Neural progenitor cell (in vitro differentiated cells): ENCODE results near the gene CXorf58. TPM values are rescaled to one million over a fixed set of nuclear protein-coding genes. Genes with fewer than 3 reads are reported as not detected.
"Not testable (repeated sequence)": the region's sequence is repeated elsewhere in the genome, so short reads cannot be mapped to it uniquely, and the experiment has no call there.

Source experiments
- DNase-seq: peaks from one replicate; pipeline ENCODE4 v3.0.0-alpha.2; 2016; ENCODE audit warnings: low spot score
- H2AFZ ChIP-seq: fragments of 200-600 bp; sonication (generic); replicated peaks from 2 replicates; pipeline ENCODE4 v1.6.1; 2016; ENCODE audit warnings: antibody characterized with exemption
- H3F3A ChIP-seq: fragments of 200-600 bp; sonication (generic); 2 replicates; pipeline ENCODE4 v1.6.1; 2016; ENCODE audit warnings: antibody characterized with exemption, low read depth
- H3K27ac ChIP-seq: fragments of 200-600 bp; sonication (generic); 2 replicates; pipeline ENCODE4 v1.5.1; 2016; ENCODE audit warnings: mild to moderate bottlenecking
- H3K27me3 ChIP-seq: fragments of 200-600 bp; sonication (generic); 2 replicates; pipeline ENCODE4 v1.6.1; 2016; ENCODE audit warnings: mild to moderate bottlenecking, moderate library complexity
- H3K36me3 ChIP-seq: fragments of 200-600 bp; sonication (generic); 2 replicates; pipeline ENCODE4 v1.5.1; 2016
- H3K4me1 ChIP-seq: fragments of 200-600 bp; sonication (generic); 2 replicates; pipeline ENCODE4 v1.6.1; 2016; ENCODE audit warnings: mixed run types
- H3K4me2 ChIP-seq: fragments of 200-600 bp; sonication (generic); 2 replicates; pipeline ENCODE4 v1.6.1; 2016
- H3K4me3 ChIP-seq: fragments of 200-600 bp; sonication (generic); 2 replicates; pipeline ENCODE4 v1.5.1; 2016
- H3K79me2 ChIP-seq: fragments of 200-600 bp; sonication (generic); 2 replicates; pipeline ENCODE4 v1.6.1; 2016; ENCODE audit warnings: low read depth
- H3K9ac ChIP-seq: fragments of 200-600 bp; sonication (generic); 2 replicates; pipeline ENCODE4 v1.6.1; 2016
- H3K9me3 ChIP-seq: fragments of 200-600 bp; sonication (generic); 2 replicates; pipeline ENCODE4 v1.5.1; 2016; ENCODE audit warnings: low read depth
- H4K20me1 ChIP-seq: fragments of 200-600 bp; sonication (generic); 2 replicates; pipeline ENCODE4 v1.6.1; 2016; ENCODE audit warnings: low read depth
- H3K27ac Mint-ChIP-seq: 3 replicates; pipeline ENCODE4 v1.8.0; 2021; ENCODE audit warnings: mixed read lengths
- H3K27me3 Mint-ChIP-seq: 2 replicates; pipeline ENCODE4 v1.8.0; 2022; ENCODE audit warnings: low read depth, mild to moderate bottlenecking, inconsistent platforms, moderate library complexity, mixed read lengths; ENCODE audit not compliant: insufficient read depth
- H3K36me3 Mint-ChIP-seq: 3 replicates; pipeline ENCODE4 v1.8.0; 2021; ENCODE audit warnings: mixed read lengths
- H3K4me1 Mint-ChIP-seq: 3 replicates; pipeline ENCODE4 v1.8.0; 2021; ENCODE audit warnings: mixed read lengths
- H3K4me3 Mint-ChIP-seq: 3 replicates; pipeline ENCODE4 v1.8.0; 2021; ENCODE audit warnings: mild to moderate bottlenecking, moderate library complexity, mixed read lengths
- H3K9me3 Mint-ChIP-seq: 3 replicates; pipeline ENCODE4 v1.8.0; 2020; ENCODE audit warnings: mixed read lengths
- EZH2 ChIP-seq: fragments of 200-600 bp; sonication (generic); IDR thresholded peaks from 2 replicates; pipeline ENCODE4 v1.6.1; 2017; ENCODE audit warnings: antibody characterized with exemption, mild to moderate bottlenecking, moderate library complexity
- EZH2phosphoT487 ChIP-seq: fragments of 200-600 bp; sonication (generic); IDR thresholded peaks from 2 replicates; pipeline ENCODE4 v1.6.1; 2017; ENCODE audit warnings: antibody characterized with exemption
- total RNA-seq: library from RNA; depleted of rRNA; stranded (reverse); fragments of >200 nt; gene quantifications from 2 replicates; pipeline ENCODE4 v1.2.3, GENCODE V29; 2015; ENCODE audit warnings: low replicate concordance
- TF ChIP-seq, protein P1 (sequence below): fragments of 200-600 bp; sonication (generic); IDR thresholded peaks from 2 replicates; pipeline ENCODE4 v1.5.1; 2017; ENCODE audit warnings: antibody characterized with exemption, mild to moderate bottlenecking

CXorf58 gene, protein sequence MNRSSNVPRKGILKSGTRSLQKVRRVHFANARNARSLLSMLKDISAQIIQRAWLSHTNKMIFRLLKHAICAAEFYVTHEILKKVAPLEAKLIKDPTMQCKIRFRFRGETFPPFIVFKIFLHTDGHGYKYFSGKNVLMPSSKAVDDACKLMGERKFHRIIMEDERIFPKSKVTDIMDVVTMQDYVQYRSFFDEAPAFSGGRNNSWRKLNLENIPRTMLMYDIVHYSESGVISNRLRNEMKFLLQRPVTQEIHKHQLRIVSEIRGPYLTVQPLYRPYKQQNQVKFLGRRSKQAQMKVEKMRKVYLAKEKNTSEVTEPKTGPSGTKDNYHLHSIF
- not detected in 2 replicates for total RNA-seq

DNA sequence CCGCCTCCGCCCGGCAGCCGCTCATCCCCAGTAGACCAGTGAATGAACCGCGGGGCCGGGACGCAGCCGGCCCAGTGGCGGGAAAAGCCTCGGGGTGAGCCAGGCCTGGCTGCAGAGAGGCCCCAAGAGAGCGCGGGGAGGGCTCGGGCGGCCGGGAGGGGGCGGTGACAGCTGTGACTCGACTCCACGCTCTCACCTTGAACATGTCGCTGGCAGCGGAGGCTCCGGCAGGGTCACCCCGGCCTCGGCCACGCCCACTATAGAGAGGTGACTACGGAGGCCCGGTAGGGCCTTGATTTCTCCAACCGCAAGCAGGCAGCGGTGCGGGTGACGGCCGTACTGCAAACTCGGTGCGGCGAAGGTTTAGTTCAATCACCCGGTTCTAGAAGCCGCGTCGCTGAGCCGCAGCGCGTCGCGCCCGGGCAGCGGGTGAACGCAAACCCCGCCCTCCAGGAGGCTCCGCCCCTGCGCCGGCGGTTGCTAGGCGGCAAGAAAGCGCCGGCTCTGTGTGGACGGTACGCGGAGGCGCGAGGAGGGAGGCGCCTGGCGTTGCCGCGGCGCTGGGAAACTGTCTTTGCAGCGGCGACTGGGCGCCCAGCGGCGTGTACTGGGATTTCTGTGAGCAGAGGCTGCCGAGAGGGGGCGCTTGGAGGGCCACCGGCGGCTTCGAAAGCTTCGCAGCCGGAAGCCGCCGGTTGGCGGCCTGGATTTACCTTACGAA lies at the start of gene CXorf58, which contains the start of gene APOO:
Gene CXorf58, plus strand, starts transcription at position 509 of the 721 bp plus-strand sequence. CDS start 2,297 bp downstream, outside the sequence.
Gene APOO, minus strand, starts transcription at position 441 of the 721 bp plus-strand sequence. Its CDS starts 236 bp downstream, at position 205.
- no peak for TF ChIP-seq EZH2phosphoT487
- TF ChIP-seq EZH2, result peak; percentile 45
- TF ChIP-seq, protein P1, sequence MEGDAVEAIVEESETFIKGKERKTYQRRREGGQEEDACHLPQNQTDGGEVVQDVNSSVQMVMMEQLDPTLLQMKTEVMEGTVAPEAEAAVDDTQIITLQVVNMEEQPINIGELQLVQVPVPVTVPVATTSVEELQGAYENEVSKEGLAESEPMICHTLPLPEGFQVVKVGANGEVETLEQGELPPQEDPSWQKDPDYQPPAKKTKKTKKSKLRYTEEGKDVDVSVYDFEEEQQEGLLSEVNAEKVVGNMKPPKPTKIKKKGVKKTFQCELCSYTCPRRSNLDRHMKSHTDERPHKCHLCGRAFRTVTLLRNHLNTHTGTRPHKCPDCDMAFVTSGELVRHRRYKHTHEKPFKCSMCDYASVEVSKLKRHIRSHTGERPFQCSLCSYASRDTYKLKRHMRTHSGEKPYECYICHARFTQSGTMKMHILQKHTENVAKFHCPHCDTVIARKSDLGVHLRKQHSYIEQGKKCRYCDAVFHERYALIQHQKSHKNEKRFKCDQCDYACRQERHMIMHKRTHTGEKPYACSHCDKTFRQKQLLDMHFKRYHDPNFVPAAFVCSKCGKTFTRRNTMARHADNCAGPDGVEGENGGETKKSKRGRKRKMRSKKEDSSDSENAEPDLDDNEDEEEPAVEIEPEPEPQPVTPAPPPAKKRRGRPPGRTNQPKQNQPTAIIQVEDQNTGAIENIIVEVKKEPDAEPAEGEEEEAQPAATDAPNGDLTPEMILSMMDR, result peak; percentile 83
- Mint-ChIP-seq H3K27me3 (peaks cover 5% of the 10 kb centered on the region), H3K9me3 (no peaks in the 10 kb centered on the region), H3K4me1 (peaks cover 25% of the 10 kb centered on the region), H3K4me3 (peak within 1 kb of the TSS; percentile 94), H3K27ac (peak within 1 kb of the TSS; percentile 96), H3K36me3 (peaks cover 4% of the 10 kb centered on the region)
- DNase-seq, result peak; percentile 99
- Histone ChIP-seq H3K36me3 (no peaks in the 10 kb centered on the region), H3K4me1 (peaks cover 9% of the 10 kb centered on the region), H3K9ac (peak within 1 kb of the TSS; percentile 49), H3K27me3 (no peaks in the 10 kb centered on the region), H3K4me2 (peak within 1 kb of the TSS; percentile 99), H3K4me3 (peak within 1 kb of the TSS; percentile 93), H4K20me1 (peaks cover 5% of the 10 kb centered on the region), H3K9me3 (no peaks in the 10 kb centered on the region), H3K27ac (peak within 1 kb of the TSS; percentile 42), H2AFZ (peak within 1 kb of the TSS; percentile 89), H3F3A (peaks cover 45% of the 10 kb centered on the region), H3K79me2 (peaks cover 19% of the 10 kb centered on the region)

DNA sequence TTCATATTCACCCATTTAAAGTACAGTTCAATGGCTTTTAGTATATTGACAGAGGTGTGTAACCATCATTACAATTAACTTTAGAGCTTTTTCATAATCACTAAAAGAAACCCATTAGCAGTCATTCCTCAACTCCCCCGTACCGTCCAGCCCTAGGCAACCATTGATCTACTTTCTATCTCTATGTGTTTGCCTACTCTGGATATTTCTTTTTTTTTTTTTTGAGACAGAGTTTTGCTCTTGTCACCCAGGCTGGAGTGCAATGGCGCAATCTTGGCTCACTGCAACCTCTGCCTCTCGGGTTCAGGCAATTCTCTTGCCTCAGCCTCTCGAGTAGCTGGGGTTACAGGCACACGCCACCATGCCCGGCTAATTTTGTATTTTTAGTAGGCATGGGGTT lies 48.6 kb upstream of the CXorf58 start:
- not testable (repeated sequence) for H3K4me1 Mint-ChIP-seq, H3K4me3 ChIP-seq, H3K9me3 ChIP-seq, H2AFZ ChIP-seq, H3K27me3 Mint-ChIP-seq, H3K9ac ChIP-seq, H3F3A ChIP-seq, H3K4me2 ChIP-seq, H3K27me3 ChIP-seq, H3K36me3 ChIP-seq, H3K4me3 Mint-ChIP-seq, H3K9me3 Mint-ChIP-seq, H4K20me1 ChIP-seq, H3K4me1 ChIP-seq, DNase-seq, H3K27ac Mint-ChIP-seq, H3K79me2 ChIP-seq, H3K27ac ChIP-seq
- H3K36me3 Mint-ChIP-seq, result peaks cover 23% of the 10 kb centered on the region

DNA sequence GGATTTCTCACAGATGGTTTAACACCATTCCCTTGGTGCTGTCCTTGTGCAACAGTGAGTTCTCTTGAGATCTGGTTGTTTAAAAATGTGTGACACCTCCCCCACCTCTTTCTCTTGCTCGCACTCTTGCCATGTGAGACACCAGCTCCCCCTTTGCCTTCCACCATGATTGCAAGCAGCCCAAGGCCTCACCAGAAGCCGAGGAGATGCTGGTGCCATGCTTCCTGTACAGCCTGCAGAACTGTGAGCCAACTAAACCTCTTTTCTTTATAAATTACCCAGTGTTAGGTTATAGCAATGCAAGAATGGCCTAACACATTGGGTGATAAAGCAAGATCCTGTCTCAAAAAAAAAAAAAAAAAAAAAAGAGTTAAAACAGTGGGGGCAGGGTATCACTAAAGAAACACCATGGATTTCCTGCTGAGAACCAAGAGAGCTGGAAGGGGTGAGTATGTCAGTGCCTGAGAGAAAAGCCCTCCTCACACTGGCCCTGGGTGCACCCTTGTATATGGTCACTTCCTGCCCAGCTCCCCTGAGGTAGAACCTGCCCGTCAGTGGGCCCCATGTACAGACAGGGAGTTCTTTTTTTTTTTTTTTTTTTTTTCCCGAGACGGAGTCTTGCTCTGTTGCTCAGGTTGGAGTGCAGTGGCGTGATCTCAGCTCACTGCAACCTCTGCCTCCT lies 46.5 kb upstream of the CXorf58 start:
- no peaks in the 10 kb centered on the region for H3K27me3 Mint-ChIP-seq

DNA sequence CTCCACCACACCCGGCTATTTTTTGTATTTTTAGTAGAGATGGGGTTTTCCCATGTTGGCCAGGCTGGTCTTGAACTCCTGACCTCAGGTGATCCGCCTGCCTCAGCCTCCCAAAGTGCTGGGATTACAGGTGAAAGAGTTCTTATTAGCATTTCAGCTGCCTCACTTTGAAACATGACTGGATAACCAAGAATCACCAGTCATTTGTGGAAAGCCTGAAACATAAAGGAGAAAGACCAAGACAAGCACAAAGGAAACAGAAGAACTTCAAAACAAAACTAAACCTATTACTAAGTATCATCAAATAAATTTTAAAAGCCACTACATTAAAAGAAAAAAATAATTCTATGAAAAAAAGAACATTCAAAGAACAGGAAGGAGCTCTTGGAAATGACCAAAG lies 45.9 kb upstream of the CXorf58 start:
- DNase-seq, H3K9me3 Mint-ChIP-seq: not testable (repeated sequence)

More for the DNA sequence above, 46.5 kb upstream of the CXorf58 start:
- H3F3A ChIP-seq, result no peaks in the 10 kb centered on the region
- Mint-ChIP-seq H3K27ac (no peak overlapping the region), H3K9me3 (no peaks in the 10 kb centered on the region), H3K36me3 (peaks cover 30% of the 10 kb centered on the region), H3K4me1 (no peaks in the 10 kb centered on the region), H3K4me3 (no peak overlapping the region)
- no peaks in the 10 kb centered on the region for H3K79me2 ChIP-seq
- TF ChIP-seq EZH2, result no peak
- TF ChIP-seq, protein P1, result no peak
- TF ChIP-seq EZH2phosphoT487, result no peak
- H3K9ac ChIP-seq, result no peak overlapping the region
- no peak overlapping the region for H3K27ac ChIP-seq
- no peaks in the 10 kb centered on the region for H3K27me3 ChIP-seq
- H3K4me2 ChIP-seq, result no peak overlapping the region
- H3K4me1 ChIP-seq, result no peaks in the 10 kb centered on the region
- H3K9me3 ChIP-seq, result no peaks in the 10 kb centered on the region
- no peak overlapping the region for H2AFZ ChIP-seq
- no peaks in the 10 kb centered on the region for H3K36me3 ChIP-seq
- no peak for DNase-seq
- H3K4me3 ChIP-seq, result no peak overlapping the region
- H4K20me1 ChIP-seq, result no peaks in the 10 kb centered on the region

More for the DNA sequence above, 45.9 kb upstream of the CXorf58 start:
- not testable (repeated sequence) for H3K4me1 ChIP-seq, H3K27me3 ChIP-seq, H3K27ac Mint-ChIP-seq, H3K9me3 ChIP-seq, H3K9ac ChIP-seq, H3K79me2 ChIP-seq, H2AFZ ChIP-seq, H3F3A ChIP-seq, H3K27me3 Mint-ChIP-seq, H3K27ac ChIP-seq, H3K4me1 Mint-ChIP-seq, H3K4me3 ChIP-seq, H3K4me2 ChIP-seq, H3K4me3 Mint-ChIP-seq, H3K36me3 ChIP-seq, H4K20me1 ChIP-seq
- peaks cover 27% of the 10 kb centered on the region for H3K36me3 Mint-ChIP-seq
